Trophoblast cell (in vitro differentiated cells and primary cell): ENCODE data around the gene TPTE2.
A peak's percentile ranks its signal among the peaks of the same experiment; 100 is the strongest.

Experiments used
- DNase-seq, 2 donors: peaks; one replicate each; pipeline ENCODE4 v3.0.0-alpha.2; 2016
- H2AFZ ChIP-seq: 2 replicates; pipeline ENCODE4 v1.6.1; 2013; ENCODE audit warnings: low read length, moderate library complexity, mild to moderate bottlenecking; ENCODE audit not compliant: insufficient read depth, poor library complexity
- H2AK5ac ChIP-seq: 2 replicates; pipeline ENCODE4 v1.6.1; 2013; ENCODE audit warnings: mild to moderate bottlenecking, low read length
- H2BK120ac ChIP-seq: 2 replicates; pipeline ENCODE4 v1.6.1; 2013; ENCODE audit warnings: low read length, mild to moderate bottlenecking, moderate library complexity; ENCODE audit not compliant: insufficient read depth, poor library complexity
- H2BK12ac ChIP-seq: 2 replicates; pipeline ENCODE4 v1.6.1; 2013; ENCODE audit warnings: mild to moderate bottlenecking, low read length, moderate library complexity
- H2BK5ac ChIP-seq: 2 replicates; pipeline ENCODE4 v1.6.1; 2013; ENCODE audit warnings: low read length, low read depth, moderate library complexity, mild to moderate bottlenecking; ENCODE audit not compliant: poor library complexity
- H3K14ac ChIP-seq: 2 replicates; pipeline ENCODE4 v1.6.1; 2013; ENCODE audit warnings: mild to moderate bottlenecking, low read length
- H3K18ac ChIP-seq: 2 replicates; pipeline ENCODE4 v1.6.1; 2013; ENCODE audit warnings: mild to moderate bottlenecking, low read length
- H3K23ac ChIP-seq: 2 replicates; pipeline ENCODE4 v1.6.1; 2013; ENCODE audit warnings: low read length
- H3K27ac ChIP-seq: 2 replicates; pipeline ENCODE4 v1.5.1; 2013; ENCODE audit warnings: low read depth, mild to moderate bottlenecking, inconsistent platforms, low read length, moderate library complexity
- H3K27me3 ChIP-seq: 2 replicates; pipeline ENCODE4 v1.6.1; 2013; ENCODE audit warnings: inconsistent platforms, mild to moderate bottlenecking, low read length, moderate library complexity; ENCODE audit not compliant: insufficient read depth
- H3K36me3 ChIP-seq, 2 experiments: 1 replicate in 1 of 2; 2 replicates in 1 of 2; pipeline ENCODE4 v1.6.1; 2013; ENCODE audit warnings: low read length in 2 of 2, mild to moderate bottlenecking in 2 of 2, moderate library complexity in 1 of 2; ENCODE audit not compliant: insufficient read depth in 2 of 2, control insufficient read depth in 1 of 2
- H3K4ac ChIP-seq: 2 replicates; pipeline ENCODE4 v1.6.1; 2013; ENCODE audit warnings: low read depth, mild to moderate bottlenecking, low read length, moderate library complexity
- H3K4me1 ChIP-seq, 2 experiments: 1 replicate in 1 of 2; 2 replicates in 1 of 2; pipeline ENCODE4 v1.6.1; 2013; ENCODE audit warnings: low read length in 2 of 2, mild to moderate bottlenecking in 2 of 2, moderate library complexity in 1 of 2; ENCODE audit not compliant: insufficient read depth in 2 of 2, control insufficient read depth in 1 of 2
- H3K4me2 ChIP-seq: 2 replicates; pipeline ENCODE4 v1.6.1; 2013; ENCODE audit warnings: inconsistent platforms, mild to moderate bottlenecking, low read length, moderate library complexity
- H3K4me3 ChIP-seq: 2 replicates; pipeline ENCODE4 v1.5.1; 2013; ENCODE audit warnings: mild to moderate bottlenecking, low read depth, low read length, inconsistent platforms
- H3K79me1 ChIP-seq: one replicate; pipeline ENCODE4 v1.6.1; 2013; ENCODE audit warnings: low read length
- H3K79me2 ChIP-seq: 2 replicates; pipeline ENCODE4 v1.6.1; 2013; ENCODE audit warnings: low read length, mild to moderate bottlenecking; ENCODE audit not compliant: control insufficient read depth, insufficient read depth, poor library complexity
- H3K9ac ChIP-seq: 2 replicates; pipeline ENCODE4 v1.6.1; 2013; ENCODE audit warnings: mild to moderate bottlenecking, low read length
- H3K9me3 ChIP-seq: 2 replicates; pipeline ENCODE4 v1.6.1; 2013; ENCODE audit warnings: low read depth, mild to moderate bottlenecking, control low read depth, inconsistent platforms, low read length; ENCODE audit not compliant: insufficient read depth
- H4K12ac ChIP-seq: 2 replicates; pipeline ENCODE4 v1.6.1; 2013; ENCODE audit warnings: low read depth, mild to moderate bottlenecking, low read length, moderate library complexity
- H4K8ac ChIP-seq: 2 replicates; pipeline ENCODE4 v1.6.1; 2013; ENCODE audit warnings: low read depth, mild to moderate bottlenecking, low read length, moderate library complexity
- H4K91ac ChIP-seq: one replicate; pipeline ENCODE4 v1.6.1; 2013; ENCODE audit warnings: low read depth, mild to moderate bottlenecking, low read length, moderate library complexity
- WGBS: extraction: QIAGEN DNeasy Blood & Tissue Kit; methylation state at CpG from one replicate; pipeline ENCODE4 v1.1.7; 2013; ENCODE audit warnings: missing lambda C conversion rate; ENCODE audit not compliant: insufficient read length, insufficient coverage; ENCODE audit errors: extremely low coverage; 5-methylcytosine and 5-hydroxymethylcytosine counted together

TPTE2 gene

DNA sequence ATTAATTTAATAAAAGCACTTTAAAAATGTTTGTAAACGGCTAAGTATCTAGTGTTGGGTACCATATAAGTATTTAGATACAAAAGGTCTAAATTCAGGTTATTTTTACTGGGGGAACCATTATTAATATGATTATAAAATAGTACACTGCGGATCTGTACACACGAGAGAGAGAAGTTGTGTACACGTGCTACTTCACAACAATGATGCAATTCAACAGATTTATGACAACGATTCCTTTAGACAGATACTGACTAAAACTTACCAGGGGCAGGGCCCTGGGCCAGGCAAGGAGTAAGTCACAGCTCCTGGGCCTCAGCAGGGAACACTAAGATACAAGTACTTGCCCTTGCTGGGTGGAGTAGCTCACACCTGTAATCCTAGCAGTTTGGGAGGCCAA, 29.1 kb upstream of the TPTE2 start:
- no peaks in the 10 kb centered on the region for H3K27me3 ChIP-seq
- no peak overlapping the region for H3K4me3 ChIP-seq
- no peak overlapping the region for H3K23ac ChIP-seq
- no peak overlapping the region for H3K4ac ChIP-seq
- no peak overlapping the region for H4K12ac ChIP-seq
- H3K79me2 ChIP-seq, result no peaks in the 10 kb centered on the region
- H2BK5ac ChIP-seq, result no peak overlapping the region
- no peak overlapping the region for H4K8ac ChIP-seq
- no peak overlapping the region for H3K9ac ChIP-seq
- no peak overlapping the region for H2BK120ac ChIP-seq
- no peak overlapping the region for H3K4me2 ChIP-seq
- no peaks in the 10 kb centered on the region for H3K4me1 ChIP-seq
- H3K79me1 ChIP-seq, result no peaks in the 10 kb centered on the region
- H3K36me3 ChIP-seq, result no peaks in the 10 kb centered on the region
- H4K91ac ChIP-seq, result no peak overlapping the region
- H2AK5ac ChIP-seq, result no peak overlapping the region
- WGBS, result no CpG with 5 or more reads among the region's 5 CpGs
- no peak overlapping the region for H3K18ac ChIP-seq
- no peak overlapping the region for H3K14ac ChIP-seq
- no peak overlapping the region for H2BK12ac ChIP-seq
- H3K9me3 ChIP-seq, result peaks cover 26% of the 10 kb centered on the region
- no peak for DNase-seq
- no peak overlapping the region for H3K27ac ChIP-seq
- no peak overlapping the region for H2AFZ ChIP-seq

DNA sequence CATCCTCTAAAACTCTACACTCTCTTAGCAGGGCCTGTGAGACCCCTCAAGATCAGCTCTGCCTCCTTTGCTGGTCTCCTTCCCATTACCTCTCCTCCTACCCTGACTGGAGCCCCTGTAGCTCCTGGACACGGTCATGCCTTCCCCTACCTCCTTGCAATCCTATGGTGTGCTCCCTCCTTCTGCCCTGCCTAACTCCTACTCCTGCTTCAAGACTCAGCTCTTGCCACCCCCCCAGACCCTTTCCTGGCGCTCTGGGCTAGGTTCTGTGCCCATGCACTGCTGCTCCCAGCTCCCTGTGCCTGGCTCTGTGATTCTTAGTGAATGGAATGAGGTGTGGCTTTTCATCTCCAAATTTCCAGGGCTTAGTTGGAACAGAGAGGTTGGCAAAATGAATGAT, 28.0 kb upstream of the TPTE2 start:
- Histone ChIP-seq H3K18ac (no peak overlapping the region), H2BK120ac (no peak overlapping the region), H3K4me3 (no peak overlapping the region), H2BK5ac (no peak overlapping the region), H3K27me3 (no peaks in the 10 kb centered on the region), H2AFZ (no peak overlapping the region), H2AK5ac (no peak overlapping the region), H3K4me2 (no peak overlapping the region), H3K36me3 (no peaks in the 10 kb centered on the region), H3K4ac (no peak overlapping the region), H2BK12ac (no peak overlapping the region), H4K91ac (no peak overlapping the region), H3K79me1 (no peaks in the 10 kb centered on the region), H3K9ac (no peak overlapping the region), H4K8ac (no peak overlapping the region), H3K9me3 (peaks cover 27% of the 10 kb centered on the region), H3K23ac (no peak overlapping the region), H4K12ac (no peak overlapping the region), H3K79me2 (no peaks in the 10 kb centered on the region), H3K27ac (no peak overlapping the region), H3K14ac (no peak overlapping the region), H3K4me1 (no peaks in the 10 kb centered on the region)
- no peak for DNase-seq
- no CpG with 5 or more reads among the region's 2 CpGs for WGBS

DNA sequence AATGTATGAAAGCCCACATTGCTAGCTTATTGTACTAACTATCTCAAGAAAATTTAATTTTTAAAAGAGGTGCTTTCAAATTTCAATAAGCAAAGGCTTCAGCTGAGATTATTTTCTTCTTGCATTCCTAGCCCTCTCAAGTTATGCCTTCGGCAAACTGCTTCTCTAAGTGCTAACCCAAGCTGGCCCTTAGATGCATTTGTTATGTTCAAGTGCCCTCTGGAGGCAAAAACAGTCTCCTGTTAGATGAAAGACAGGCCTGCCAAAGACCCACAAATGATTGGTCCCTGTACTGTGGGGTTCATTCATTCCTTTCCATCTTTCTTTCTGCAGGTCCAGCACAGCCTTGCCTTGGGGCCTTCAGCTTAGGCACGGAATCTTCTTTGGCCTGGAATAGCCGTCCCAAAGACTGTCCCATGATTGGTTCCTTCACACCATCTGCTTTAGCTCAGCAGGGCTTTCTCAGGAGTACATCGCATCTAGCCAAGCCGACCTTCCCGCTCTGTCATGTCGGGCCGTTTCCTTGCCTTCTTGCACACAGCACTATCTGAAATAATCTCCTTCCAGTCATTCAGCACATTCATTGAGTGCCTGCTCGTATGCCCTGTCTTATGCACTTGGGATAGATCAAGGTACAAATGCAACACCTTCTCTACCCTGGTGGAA, 26.4 kb upstream of the TPTE2 start:
- Histone ChIP-seq H3K36me3 (no peaks in the 10 kb centered on the region), H3K4me2 (no peak overlapping the region), H3K4ac (no peak overlapping the region), H3K79me1 (no peaks in the 10 kb centered on the region), H4K12ac (no peak overlapping the region), H2BK120ac (no peak overlapping the region), H3K79me2 (no peaks in the 10 kb centered on the region), H3K14ac (no peak overlapping the region), H4K91ac (no peak overlapping the region), H3K9me3 (peaks cover 27% of the 10 kb centered on the region), H3K9ac (no peak overlapping the region), H4K8ac (no peak overlapping the region), H3K18ac (no peak overlapping the region), H2BK5ac (no peak overlapping the region), H3K27ac (no peak overlapping the region), H3K4me1 (no peaks in the 10 kb centered on the region), H3K27me3 (no peaks in the 10 kb centered on the region), H3K23ac (no peak overlapping the region), H2AFZ (no peak overlapping the region), H2BK12ac (no peak overlapping the region), H2AK5ac (no peak overlapping the region), H3K4me3 (no peak overlapping the region)
- no CpG with 5 or more reads among the region's 9 CpGs for WGBS
- DNase-seq, result peak in 1 of 2 donors; percentile 44

DNA sequence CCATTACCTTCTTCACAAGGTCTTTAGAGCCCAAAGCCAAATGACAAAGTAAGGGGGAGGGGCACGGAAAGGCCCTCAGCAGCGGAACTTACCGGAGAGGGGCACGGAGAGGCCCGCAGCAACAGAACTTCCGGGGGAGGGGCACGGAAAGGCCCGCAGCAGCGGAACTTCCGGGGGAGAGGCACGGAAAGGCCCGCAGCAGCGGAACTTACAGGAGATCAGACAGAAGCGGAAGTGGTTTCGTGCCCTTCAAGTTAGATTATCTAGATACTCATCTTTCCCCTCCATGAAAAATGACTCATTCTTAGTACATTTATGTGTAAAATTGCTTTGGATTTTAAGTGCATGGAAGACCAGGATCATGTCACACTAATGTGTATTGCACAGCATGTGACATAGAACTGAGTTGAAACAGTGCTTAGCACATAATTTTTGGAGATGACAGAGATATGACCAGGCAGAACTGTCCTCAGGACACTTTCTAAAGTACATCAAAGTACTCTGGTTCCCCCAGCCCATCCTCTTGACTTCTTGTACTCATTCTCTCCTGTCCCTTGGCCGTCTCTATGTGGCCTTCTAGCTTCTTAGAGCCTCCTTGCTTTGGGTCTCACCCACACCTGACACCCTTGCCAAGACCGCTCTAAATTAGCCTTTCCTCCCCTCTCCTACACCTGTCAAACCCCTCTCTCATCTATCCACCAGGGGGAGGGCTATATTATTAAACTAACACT, 25.7 kb upstream of the TPTE2 start:
- Histone ChIP-seq H3K18ac (no peak overlapping the region), H3K79me1 (no peaks in the 10 kb centered on the region), H3K4me1 (no peaks in the 10 kb centered on the region), H3K14ac (no peak overlapping the region), H2AFZ (no peak overlapping the region), H2BK120ac (no peak overlapping the region), H3K9me3 (peaks cover 27% of the 10 kb centered on the region), H2AK5ac (no peak overlapping the region), H4K8ac (no peak overlapping the region), H4K91ac (no peak overlapping the region), H2BK12ac (no peak overlapping the region), H2BK5ac (no peak overlapping the region), H3K4me2 (no peak overlapping the region), H3K4me3 (no peak overlapping the region), H3K27ac (no peak overlapping the region), H3K9ac (no peak overlapping the region), H3K36me3 (no peaks in the 10 kb centered on the region), H3K4ac (no peak overlapping the region), H3K27me3 (no peaks in the 10 kb centered on the region), H3K23ac (no peak overlapping the region), H4K12ac (no peak overlapping the region), H3K79me2 (no peaks in the 10 kb centered on the region)
- peak; percentile 30 to 55 for DNase-seq
- no CpG with 5 or more reads among the region's 17 CpGs for WGBS
